GM18909 (cell line): ENCODE results near the gene TRAK1.

Experiments used
- ATAC-seq: cut with Tn5 transposase; IDR thresholded peaks from one replicate; pipeline ENCODE4 v1.9.1; 2021; ENCODE audit warnings: mild to moderate bottlenecking; ENCODE audit not compliant: unreplicated experiment, poor library complexity

The TRAK1 gene

GRCh38 chr3:42122261-42123011 is 31.3 kb downstream of the TRAK1 start:
- ATAC-seq: peak; percentile 35

DNA sequence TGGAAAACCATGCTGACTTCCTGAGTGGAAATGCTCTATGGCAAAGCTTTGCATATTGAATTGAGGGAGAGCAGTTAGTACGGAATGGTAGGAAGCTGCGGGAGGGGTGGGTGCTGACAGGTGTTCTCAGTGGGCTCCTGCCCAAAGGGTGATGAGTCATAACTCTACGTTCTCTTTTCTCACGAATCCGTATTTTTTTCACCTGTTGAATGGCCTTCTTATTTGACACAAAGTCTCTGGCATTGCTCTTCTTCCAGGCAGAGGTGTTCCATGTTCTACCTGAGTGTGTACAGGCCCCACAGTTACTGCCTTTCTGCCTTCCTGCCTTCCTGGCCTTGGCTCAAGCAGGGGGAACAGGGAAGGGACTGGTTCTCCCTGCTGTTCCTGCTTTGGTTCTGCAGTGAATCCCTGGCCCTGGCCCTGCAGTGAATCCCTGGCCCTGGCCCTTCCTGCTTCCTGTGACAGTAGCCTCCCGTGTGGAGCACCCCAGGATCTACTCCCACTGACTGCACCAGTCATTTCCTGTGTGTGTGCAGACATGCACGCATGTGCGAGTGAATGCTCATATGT is 31.9 kb downstream of the TRAK1 start:
- peak; percentile 52 for ATAC-seq

- ATAC-seq: no peak
Observed at GRCh38 chr3:42123824-42124658, 32.9 kb downstream of the TRAK1 start.

DNA sequence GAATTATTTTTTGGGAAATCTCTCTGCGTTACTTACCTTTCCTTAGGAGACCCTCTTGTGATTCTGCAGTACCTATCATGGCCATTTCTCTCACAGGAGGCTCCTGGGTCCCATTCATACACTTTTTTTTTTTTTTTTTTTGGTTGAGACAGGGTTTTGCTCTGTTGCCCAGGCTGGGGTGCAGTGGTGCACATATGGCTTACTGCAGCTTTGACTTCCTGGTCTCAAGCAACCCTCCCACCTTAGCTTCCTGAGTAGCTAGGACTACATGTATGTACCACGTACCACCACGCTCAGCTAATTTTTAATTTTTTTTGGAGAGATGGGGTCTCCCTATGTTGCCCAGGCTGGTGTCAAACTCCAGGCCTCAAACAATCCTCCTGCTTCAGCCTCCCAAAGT is 36.1 kb downstream of the TRAK1 start:
- ATAC-seq: no peak

DNA sequence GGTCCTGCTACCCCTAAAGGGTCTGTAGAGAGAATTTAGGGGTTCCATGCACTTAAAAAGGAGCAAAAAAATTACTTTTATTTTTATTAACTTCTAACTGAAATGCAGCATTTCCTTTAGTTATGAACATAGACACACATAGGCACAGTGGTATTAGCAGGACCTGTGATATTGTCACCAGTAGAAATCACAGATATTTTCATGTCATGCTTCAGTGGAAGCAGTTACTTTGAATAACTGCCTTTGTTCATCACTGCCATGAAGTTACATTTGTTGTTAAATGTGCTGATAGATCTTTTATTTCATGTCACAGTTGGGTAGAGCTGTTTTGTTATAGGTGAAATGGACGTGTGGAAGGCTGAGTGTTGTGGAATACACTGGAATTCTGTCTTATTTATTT is 37.4 kb downstream of the TRAK1 start:
- no peak for ATAC-seq

- no peak for ATAC-seq
Observed at GRCh38 chr3:42129014-42129953, 38.1 kb downstream of the TRAK1 start.

DNA sequence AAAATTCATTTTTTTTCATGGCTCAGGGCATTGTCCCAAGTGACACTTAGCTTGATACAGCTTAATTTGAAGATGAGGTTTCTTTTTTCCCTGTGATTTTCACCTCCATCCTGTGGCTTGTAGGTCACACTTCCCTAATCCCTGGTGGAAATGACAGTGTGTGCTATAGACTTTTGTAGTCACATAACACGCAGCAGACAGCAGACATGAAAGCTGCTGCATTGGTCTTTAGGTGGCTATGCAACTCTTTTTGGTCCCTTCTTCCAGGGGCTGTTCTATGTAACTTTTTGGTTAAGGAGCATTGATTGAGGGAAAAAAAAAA is 38.8 kb downstream of the TRAK1 start:
- no peak for ATAC-seq

DNA sequence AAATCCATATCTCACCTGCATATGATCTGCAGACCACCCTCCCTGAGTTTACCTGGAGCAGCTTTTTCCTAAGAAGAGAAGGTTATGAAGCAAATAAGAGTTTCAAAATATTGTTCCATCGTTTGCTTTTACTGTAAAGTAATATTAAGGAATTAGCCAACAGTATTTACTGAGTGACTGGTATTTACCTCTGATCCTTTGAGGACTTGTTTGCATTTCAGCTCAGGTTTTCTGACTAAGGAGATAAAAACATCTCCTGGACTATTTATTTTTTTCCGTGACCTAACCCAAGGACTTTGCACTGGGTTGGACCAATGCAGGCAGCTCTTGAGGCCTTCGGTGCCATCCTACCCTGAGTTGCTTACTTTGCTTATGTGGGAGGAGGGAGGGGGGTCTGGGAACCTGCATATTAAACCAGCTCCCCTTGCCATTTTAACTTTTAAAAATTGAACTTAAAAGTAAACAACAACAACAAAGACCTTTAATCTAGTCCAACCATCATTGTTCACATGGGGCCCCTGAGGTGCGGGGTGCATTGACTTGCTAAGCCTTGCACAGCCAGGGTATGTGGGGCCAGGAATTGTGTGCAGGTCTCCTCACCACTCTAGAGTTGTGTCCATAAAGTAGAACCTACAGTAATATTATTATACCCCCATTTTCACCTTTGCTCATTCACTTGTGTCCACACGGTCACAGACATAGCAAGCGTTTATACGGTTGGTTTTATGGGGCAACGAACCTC is 39.3 kb downstream of the TRAK1 start:
- no peak for ATAC-seq

DNA sequence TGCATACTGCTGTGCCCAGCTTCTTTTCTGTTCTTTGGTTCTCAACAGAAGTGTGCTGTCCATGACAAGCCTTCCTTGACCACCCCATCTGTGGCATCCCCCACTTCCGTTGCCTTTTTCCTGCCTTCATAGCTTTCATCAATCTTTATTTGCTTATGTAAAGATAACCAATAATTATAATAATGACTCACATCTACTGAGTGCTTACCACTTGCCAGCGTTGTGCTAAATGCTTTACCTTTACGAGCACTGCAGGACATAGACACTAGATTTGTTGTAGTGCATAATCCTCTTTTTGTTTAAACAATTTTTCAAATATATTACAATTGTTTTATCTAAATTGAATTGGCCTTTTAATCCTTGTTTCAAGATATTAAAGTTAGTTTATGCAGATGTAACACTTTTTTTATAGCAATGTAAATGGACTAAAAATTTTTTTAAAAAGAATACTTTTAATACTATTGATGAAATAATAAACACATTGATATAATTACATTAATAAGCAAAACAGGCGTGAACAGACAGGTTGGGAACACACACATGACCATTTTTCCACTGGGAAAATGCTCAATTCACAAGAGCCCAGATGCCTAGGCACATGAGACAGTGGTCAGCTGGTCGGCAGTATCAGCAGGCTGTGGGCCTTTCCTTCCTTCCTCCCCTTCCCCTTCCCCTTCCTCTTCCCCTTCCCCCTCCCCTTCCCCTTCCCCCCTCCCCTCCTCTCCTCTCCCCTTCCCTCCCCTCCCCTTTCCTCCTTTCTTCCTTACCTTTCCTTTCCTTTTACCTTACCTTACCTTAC is 42.5 kb downstream of the TRAK1 start:
- ATAC-seq: no peak

DNA sequence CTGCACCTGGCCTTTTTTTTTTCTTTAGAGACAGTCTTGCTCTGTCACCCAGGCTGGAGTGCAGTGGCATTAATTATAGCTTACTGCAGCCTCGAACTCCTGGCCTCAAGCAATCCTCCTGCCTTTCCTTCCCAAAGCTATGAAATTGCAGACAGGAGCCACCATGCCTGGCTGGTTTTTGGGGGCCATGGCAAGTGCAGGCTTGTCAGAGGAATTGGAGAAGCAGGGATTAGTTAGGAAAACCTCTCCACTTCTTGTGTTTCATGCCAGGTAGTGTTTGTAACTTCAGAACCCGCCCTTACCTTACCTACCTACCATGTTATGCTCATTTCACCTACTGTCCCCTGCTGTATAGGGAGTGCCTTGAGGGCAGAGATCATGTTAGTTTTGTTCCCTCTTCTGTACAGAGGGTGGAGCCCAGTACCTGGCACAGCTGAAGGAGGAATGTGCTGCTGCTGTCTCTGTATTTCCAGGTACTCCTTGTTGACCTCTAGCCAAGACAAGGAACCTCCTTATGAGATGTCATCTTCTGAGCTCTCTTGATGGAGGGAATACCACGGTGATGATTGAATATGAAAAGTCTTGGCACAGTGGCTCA is 43.8 kb downstream of the TRAK1 start:
- no peak for ATAC-seq

- no peak for ATAC-seq
Observed at GRCh38 chr3:42139621-42140453, 48.7 kb downstream of the TRAK1 start.

DNA sequence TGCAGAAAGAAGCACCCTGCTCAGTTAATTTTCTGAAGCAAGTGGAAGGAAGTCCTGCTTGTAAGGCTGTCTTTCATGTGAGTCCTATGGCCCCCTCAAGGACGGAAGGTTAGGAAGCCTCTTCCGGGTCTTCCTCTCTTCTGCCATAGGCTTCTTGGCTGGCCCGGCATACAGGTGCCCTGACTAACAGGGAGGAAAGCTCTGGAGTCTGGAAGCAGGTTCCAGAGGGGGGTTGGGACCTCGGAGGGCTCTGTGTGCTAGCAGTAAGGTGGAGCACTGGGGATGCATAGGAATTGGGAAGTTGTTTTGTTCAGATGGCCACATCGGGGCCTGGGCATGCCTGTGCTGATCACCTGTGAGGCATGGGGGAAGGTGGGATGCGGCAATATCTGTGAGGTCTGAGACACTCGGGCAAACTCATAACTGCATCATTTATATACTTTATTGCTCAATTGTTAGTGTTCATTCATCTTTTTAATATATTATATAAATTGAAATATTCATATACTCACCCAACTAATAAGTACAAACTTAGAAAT is 49.6 kb downstream of the TRAK1 start:
- no peak for ATAC-seq

DNA sequence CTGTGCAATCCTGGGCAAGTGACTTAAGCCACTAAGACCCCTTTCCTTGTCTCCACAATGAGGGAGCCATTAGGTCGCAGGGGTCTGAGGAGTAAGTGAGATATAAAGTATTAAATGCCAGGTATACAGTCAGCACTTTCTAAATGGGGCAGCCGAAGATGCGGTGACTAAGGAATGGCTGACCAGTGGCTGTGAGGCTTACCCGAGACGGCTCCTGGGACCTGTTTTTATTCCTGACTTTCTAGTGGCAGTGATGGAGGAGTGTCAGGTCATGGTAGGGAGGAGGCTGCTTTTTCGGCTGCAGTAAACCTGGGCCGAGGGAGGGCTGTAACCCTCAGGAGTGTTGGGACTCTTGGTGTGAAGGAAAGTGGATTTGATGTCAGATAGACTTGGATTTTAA is 52.3 kb downstream of the TRAK1 start:
- no peak for ATAC-seq

DNA sequence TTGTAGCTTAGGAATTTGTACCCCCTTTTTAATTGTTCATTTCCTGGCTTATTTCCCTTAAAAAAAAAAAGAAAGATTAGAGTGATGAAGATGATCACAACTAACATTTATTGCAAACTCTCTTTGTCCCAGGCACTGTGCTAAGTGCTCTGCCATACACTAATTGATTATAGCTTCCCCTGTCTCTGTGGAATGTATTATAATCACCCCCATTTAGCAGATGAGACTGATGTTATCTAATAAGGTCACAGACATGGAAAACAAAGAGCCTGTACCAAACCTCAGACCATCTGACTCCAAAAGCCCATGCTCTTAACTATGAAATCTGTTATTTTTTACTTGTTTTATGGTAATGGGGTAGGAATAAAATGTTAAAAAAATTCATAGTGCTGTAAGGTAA is 53.1 kb downstream of the TRAK1 start:
- ATAC-seq: no peak

GRCh38 chr3:42148086-42148848 is 57.1 kb downstream of the TRAK1 start:
- no peak for ATAC-seq

GRCh38 chr3:42148982-42149432 is 57.9 kb downstream of the TRAK1 start:
- no peak for ATAC-seq

DNA sequence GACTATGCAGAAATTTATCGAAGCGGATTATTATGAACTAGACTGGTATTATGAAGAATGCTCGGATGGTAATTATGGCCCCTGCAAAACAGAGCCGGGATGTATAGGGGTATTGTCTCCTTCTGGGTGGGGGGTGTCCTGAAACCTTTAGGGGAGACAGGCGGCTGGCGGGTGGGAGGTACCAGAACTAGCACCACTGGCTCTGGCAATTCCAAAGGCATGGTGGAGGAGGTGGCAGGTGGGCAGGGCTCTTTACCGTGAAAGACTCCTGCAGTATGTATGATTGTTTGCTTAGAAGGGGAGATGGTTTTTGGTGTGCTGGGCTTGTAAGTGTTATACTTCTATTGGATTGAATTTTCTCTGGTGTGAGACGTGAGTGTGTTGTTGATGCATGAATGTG is 58.4 kb downstream of the TRAK1 start:
- ATAC-seq: no peak
